Transverse colon (tissue), 4 donors: ENCODE data around the gene GALNT18. TPM values are rescaled to one million over a fixed set of nuclear protein-coding genes. Genes with fewer than 3 reads are reported as not detected.

Source experiments
- DNase-seq: peaks from one replicate; pipeline ENCODE4 v3.0.0-alpha.2; 2019
- H3K27ac ChIP-seq, 4 donors: fragments of 200-600 bp; sonication (generic); 2 replicates each; pipeline ENCODE4 v1.5.1; 2016 to 2018; ENCODE audit warnings: inconsistent platforms in 4 of 4
- H3K27me3 ChIP-seq: fragments of 200-600 bp; sonication (generic); 2 replicates; pipeline ENCODE4 v1.5.1; 2017; ENCODE audit warnings: inconsistent platforms
- H3K36me3 ChIP-seq, 4 donors: fragments of 200-600 bp; sonication (generic); 2 replicates each; pipeline ENCODE4 v1.5.1; 2017 to 2019; ENCODE audit warnings: inconsistent platforms in 4 of 4
- H3K4me1 ChIP-seq, 4 donors: fragments of 200-600 bp; sonication (generic); 2 replicates each; pipeline ENCODE4 v1.5.1; 2017 to 2020; ENCODE audit warnings: inconsistent platforms in 4 of 4
- H3K4me3 ChIP-seq, 4 donors: fragments of 200-600 bp; sonication (generic); 1 replicate in 1 of 4; 2 replicates in 3 of 4; pipeline versions ENCODE4 v1.5.1 to v1.6.1; 2017 to 2019; ENCODE audit warnings: inconsistent platforms in 4 of 4
- H3K9me3 ChIP-seq, 2 donors: fragments of 200-600 bp; sonication (generic); 2 replicates each; pipeline ENCODE4 v1.5.1; 2017 to 2019; ENCODE audit warnings: inconsistent platforms in 2 of 2
- EP300 ChIP-seq: sonication (generic); formaldehyde crosslinking; IDR thresholded peaks from one replicate; pipeline ENCODE4 v1.6.1; 2017; ENCODE audit warnings: antibody characterized with exemption, low read depth
- POLR2A ChIP-seq: fragments of 450-650 bp; IDR thresholded peaks from one replicate; pipeline ENCODE4 v1.6.1; 2016; ENCODE audit warnings: antibody characterized with exemption, mild to moderate bottlenecking, moderate library complexity
- POLR2AphosphoS5 ChIP-seq, 3 donors: sonication (generic); formaldehyde crosslinking; IDR thresholded peaks; one replicate each; pipeline ENCODE4 v1.6.1; 2016; ENCODE audit warnings: antibody characterized with exemption in 3 of 3
- WGBS, 2 donors: methylation state at CpG; one replicate each; pipeline ENCODE4 v1.1.5; 2018; ENCODE audit warnings: low coverage in 1 of 2; 5-methylcytosine and 5-hydroxymethylcytosine counted together
- in situ Hi-C, 4 donors: fragments of 200-750 bp; cut with MboI; loops; one replicate each; pipeline versions ENCODE4 v1.15.0 to v1.15.1; 2017; ENCODE audit warnings: low sequenced_read_pairs in 3 of 4, low pct_ligation_motif_present in 1 of 4, low pct_unique_long_range_greater_than_20kb in 1 of 4
- intact Hi-C: fragments of 100-400 bp; cut with DNase I; formaldehyde crosslinking; loops from one replicate; pipeline ENCODE4 v1.15.1; 2023; ENCODE audit warnings: low total_unique reads
- total RNA-seq, 4 donors: library from RNA; depleted of rRNA; stranded (reverse); fragments of >200 nt; gene quantifications; one replicate each; pipeline ENCODE4 v1.1.0, GENCODE V29; 2016
- TF ChIP-seq, protein P1 (sequence below), 5 experiments: fragments of 200-600 bp in 3 of 5; fragments of 450-650 bp in 2 of 5; sonication (generic) in 3 of 5; IDR thresholded peaks; 1 replicate in 2 of 5; 2 replicates in 3 of 5; pipeline ENCODE4 v1.5.1; 2016 to 2017; ENCODE audit warnings: antibody characterized with exemption in 5 of 5, inconsistent platforms in 3 of 5, mild to moderate bottlenecking in 2 of 5, moderate library complexity in 1 of 5

The GALNT18 gene
- total RNA-seq, 4 donors from 2014 or later, result 5.6 to 22.1 (median 8.4) TPM

DNA sequence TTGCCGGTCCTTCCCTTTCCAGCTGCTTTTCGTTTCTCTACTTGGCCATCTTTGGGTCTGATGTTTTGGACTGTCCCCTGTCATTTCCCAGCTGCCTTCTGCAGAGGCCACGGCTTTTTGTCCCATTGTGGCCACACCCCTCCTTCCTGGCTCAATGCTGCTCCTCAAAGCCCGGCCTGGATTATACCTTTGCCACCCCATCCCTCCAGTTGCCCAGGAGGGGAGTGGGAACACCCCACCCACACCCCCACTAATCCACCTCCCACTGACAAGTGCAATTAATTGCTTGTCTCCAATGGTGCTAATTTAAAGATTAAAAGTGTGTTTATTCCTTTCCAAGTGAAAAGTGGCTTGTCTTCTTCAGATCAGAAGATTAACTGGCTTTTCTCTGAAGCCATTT lies 234.6 kb downstream of the GALNT18 start:
- TF ChIP-seq EP300 (no peak), POLR2A (no peak), POLR2AphosphoS5 (IDR thresholded peaks at IDR 0.05) (no peak)
- TF ChIP-seq, protein P1, sequence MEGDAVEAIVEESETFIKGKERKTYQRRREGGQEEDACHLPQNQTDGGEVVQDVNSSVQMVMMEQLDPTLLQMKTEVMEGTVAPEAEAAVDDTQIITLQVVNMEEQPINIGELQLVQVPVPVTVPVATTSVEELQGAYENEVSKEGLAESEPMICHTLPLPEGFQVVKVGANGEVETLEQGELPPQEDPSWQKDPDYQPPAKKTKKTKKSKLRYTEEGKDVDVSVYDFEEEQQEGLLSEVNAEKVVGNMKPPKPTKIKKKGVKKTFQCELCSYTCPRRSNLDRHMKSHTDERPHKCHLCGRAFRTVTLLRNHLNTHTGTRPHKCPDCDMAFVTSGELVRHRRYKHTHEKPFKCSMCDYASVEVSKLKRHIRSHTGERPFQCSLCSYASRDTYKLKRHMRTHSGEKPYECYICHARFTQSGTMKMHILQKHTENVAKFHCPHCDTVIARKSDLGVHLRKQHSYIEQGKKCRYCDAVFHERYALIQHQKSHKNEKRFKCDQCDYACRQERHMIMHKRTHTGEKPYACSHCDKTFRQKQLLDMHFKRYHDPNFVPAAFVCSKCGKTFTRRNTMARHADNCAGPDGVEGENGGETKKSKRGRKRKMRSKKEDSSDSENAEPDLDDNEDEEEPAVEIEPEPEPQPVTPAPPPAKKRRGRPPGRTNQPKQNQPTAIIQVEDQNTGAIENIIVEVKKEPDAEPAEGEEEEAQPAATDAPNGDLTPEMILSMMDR (IDR thresholded peaks at IDR 0.05), result no peak
- Histone ChIP-seq H3K4me1 (peaks cover 7 to 35% (median 13%) of the 10 kb centered on the region in 4 donors), H3K27me3 (no peaks in the 10 kb centered on the region), H3K27ac (no peak overlapping the region), H3K9me3 (no peaks in the 10 kb centered on the region), H3K36me3 (no peaks in the 10 kb centered on the region), H3K4me3 (no peak overlapping the region)
- WGBS, 2 donors, result 75 to 80% methylated on average over 1 to 4 of the region's 4 CpGs
- in situ Hi-C loops (no loop called here), intact Hi-C loops (no loop called here)
- DNase-seq, result no peak

DNA sequence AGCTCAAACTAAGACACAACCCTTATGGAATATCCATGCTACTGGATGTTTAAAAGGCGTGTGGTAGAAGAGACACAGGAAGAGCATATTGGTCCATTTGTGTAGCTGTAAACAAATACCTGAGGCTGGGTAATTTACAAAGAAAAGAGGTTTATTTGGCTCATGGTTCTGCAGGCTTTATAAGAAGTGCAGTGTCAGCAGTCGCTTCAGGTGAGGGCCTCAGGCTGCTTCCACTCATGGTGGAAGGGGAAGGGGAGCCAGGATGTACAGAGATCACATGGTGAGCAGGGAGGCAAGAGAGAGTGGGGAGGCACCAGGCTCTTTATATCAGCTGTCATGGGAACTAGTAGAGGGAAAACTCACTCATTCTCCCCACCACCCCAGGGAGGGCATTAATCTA lies 237.0 kb downstream of the GALNT18 start:
- Histone ChIP-seq H3K4me3 (no peak overlapping the region), H3K27ac (no peak overlapping the region), H3K9me3 (no peaks in the 10 kb centered on the region), H3K4me1 (peaks cover 0 to 11% (median 5%) of the 10 kb centered on the region in 4 donors), H3K27me3 (no peaks in the 10 kb centered on the region), H3K36me3 (no peaks in the 10 kb centered on the region)
- TF ChIP-seq EP300 (no peak), POLR2AphosphoS5 (IDR thresholded peaks at IDR 0.05) (no peak), POLR2A (no peak)
- TF ChIP-seq, protein P1 (IDR thresholded peaks at IDR 0.05), result no peak
- intact Hi-C loops, result no loop called here
- DNase-seq, result no peak
- in situ Hi-C loops, result no loop called here
- WGBS, 2 donors, result 88 to 94% methylated on average over 2 of the region's 2 CpGs

DNA sequence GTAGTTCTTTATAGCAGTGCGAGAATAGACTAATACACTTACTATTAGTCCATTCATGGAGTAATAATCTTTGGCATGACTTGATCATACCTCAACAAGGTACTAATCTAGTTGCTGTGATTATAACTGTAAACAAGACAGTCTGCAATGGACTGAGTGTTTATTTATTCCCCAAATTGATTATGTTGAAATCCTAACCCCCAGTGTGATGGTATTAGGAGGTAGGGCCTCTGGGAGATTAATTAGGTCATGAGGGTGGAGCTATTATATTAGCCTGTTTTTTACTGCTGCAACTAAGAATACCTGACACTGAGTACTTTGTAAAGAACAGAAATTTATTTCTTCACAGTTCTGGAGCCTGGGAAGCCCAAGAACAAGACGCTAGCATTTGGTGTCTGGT lies 237.8 kb downstream of the GALNT18 start:
- no peak overlapping the region for H3K27ac ChIP-seq
- H3K4me3 ChIP-seq, result no peak overlapping the region
- no peaks in the 10 kb centered on the region for H3K36me3 ChIP-seq
- no peaks in the 10 kb centered on the region for H3K27me3 ChIP-seq
- peaks cover 0 to 3% (median 0%) of the 10 kb centered on the region in 4 donors for H3K4me1 ChIP-seq
- intact Hi-C loops (no loop called here), in situ Hi-C loops (no loop called here)
- no peak for DNase-seq
- TF ChIP-seq POLR2AphosphoS5 (IDR thresholded peaks at IDR 0.05) (no peak), POLR2A (no peak), EP300 (no peak)
- TF ChIP-seq, protein P1 (IDR thresholded peaks at IDR 0.05), result no peak
- 87 to 100% methylated on average over 2 of the region's 2 CpGs for WGBS, 2 donors
- no peaks in the 10 kb centered on the region for H3K9me3 ChIP-seq

DNA sequence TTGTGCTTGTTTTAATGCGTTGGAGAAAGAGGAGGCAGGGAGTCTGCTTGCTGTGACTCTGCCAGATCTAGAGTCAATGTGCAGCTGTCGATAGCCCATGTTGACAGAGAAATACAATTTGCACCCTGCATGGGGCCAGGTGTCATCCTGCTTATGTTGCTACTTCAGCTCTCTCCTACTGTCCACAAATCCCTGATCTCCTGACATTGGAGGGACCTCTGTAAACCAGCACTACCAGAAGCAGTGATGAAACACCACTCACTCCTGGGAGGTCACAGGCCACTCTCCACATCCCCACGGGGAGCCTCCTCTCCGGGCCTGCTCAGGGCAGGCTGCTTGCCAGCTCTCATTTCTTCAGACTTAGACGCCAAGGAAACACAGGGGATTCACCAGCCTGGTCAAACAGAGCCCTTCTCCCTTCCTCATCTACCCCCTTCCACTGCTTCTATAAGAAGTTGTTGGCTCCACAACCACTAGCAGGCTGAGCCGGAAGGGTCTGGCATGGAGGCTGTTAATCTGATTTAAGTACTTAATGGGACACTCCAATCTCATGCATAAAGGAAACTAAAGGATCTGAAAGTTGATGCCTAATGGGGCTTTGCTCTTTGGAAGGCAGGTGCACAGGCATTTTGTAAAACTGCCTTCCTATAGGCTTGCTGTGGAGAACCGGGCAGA lies 238.8 kb downstream of the GALNT18 start:
- WGBS, 2 donors, result 72 to 87% methylated on average over 2 to 7 of the region's 7 CpGs

More for the DNA sequence above, 238.8 kb downstream of the GALNT18 start:
- Histone ChIP-seq H3K9me3 (no peaks in the 10 kb centered on the region), H3K36me3 (no peaks in the 10 kb centered on the region), H3K4me1 (no peaks in the 10 kb centered on the region), H3K27ac (no peak overlapping the region), H3K4me3 (no peak overlapping the region), H3K27me3 (no peaks in the 10 kb centered on the region)
- DNase-seq, result no peak
- intact Hi-C loops (no loop called here), in situ Hi-C loops (no loop called here)
- TF ChIP-seq, protein P1 (IDR thresholded peaks at IDR 0.05), result no peak
- TF ChIP-seq EP300, result no peak
- no peak for TF ChIP-seq POLR2AphosphoS5 (IDR thresholded peaks at IDR 0.05)
- no peak for TF ChIP-seq POLR2A
